ENCODE measurements around the gene PSMG2.
A peak's percentile ranks its signal among the peaks of the same experiment; 100 is the strongest.
"Not testable (repeated sequence)": the region's sequence is repeated elsewhere in the genome, so short reads cannot be mapped to it uniquely, and the experiment has no call there.

Gene PSMG2

GRCh38 chr18:12722731-12723130 lies 19.9 kb downstream of the PSMG2 start:
- DNase-seq (ENCODE audit: low spot score), result no peak

- no peak for DNase-seq (ENCODE audit: low spot score)
These were observed 23.5 kb downstream of the PSMG2 start for GRCh38 chr18:12726331-12726730.

DNA sequence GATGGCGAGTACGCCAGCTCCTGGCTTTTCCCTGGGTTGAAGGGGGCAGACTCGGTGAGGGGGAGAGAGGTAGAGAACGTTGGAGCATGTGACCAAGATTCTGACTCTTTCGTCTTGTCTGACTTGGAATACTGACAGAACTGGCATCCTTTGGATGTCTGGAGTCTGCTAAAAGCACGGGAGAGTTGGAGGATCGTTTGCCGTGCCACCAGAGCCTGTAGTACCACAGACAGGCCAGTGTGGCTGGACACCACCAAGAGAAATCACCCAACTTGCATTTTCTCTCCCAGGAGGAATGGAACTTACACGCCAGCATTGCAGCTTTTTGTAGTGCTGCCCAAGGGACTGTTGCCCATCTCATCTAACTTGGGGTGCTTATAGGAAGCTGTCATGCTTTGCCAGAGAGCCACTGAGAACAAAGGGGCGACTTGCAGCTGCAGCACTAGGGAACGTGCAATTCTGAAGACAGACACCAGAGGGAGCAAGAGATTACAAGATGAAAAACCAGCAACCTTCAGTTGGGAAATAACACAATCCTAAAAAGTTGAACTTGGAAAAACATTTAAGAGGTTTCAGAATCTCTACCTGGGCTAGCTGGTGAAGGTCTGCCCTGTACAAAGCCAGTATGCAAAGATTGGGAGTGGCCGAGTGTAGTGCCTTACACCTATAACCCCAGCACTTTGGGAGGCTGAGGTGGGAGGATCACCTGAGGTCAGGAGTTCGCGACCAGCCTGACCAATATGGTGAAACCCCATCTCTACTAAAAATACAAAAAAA lies 24.1 kb downstream of the PSMG2 start:
- peak; percentile 69 for DNase-seq (ENCODE audit: low spot score)

GRCh38 chr18:12737243-12737902 lies 34.5 kb downstream of the PSMG2 start:
- no peak for DNase-seq (ENCODE audit: low spot score)

- DNase-seq (ENCODE audit: low spot score), result no peak
These were observed 38.5 kb downstream of the PSMG2 start for GRCh38 chr18:12741351-12741750.

GRCh38 chr18:12742453-12742852 lies 39.6 kb downstream of the PSMG2 start:
- DNase-seq (ENCODE audit: low spot score), result no peak

GRCh38 chr18:12744103-12744502 lies 41.3 kb downstream of the PSMG2 start:
- DNase-seq (ENCODE audit: low spot score), result peak; percentile 39

- no peak for DNase-seq (ENCODE audit: low spot score)
These were observed 42.4 kb downstream of the PSMG2 start for GRCh38 chr18:12745095-12745795.

GRCh38 chr18:12747530-12748315 lies 44.9 kb downstream of the PSMG2 start:
- DNase-seq (ENCODE audit: low spot score), result no peak

DNA sequence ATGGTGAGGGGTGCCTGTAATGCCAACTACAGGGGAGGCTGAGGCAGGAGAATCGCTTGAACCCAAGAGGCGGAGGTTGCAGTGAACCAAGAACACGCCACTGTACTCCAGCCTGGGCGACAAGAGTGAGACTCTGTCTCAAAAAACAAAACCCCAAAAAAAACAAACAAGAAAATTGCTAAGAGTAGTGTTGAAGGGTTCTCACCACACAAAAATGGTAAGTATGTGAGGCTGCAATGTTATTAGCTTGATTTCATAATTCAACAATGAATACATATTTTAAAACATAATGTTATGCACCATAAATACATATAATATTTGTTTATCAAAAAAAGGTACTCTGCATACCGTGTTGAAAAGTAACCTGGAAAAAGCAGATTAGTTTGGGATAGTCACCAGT lies 45.8 kb downstream of the PSMG2 start:
- DNase-seq (ENCODE audit: low spot score), result no peak

GRCh38 chr18:12749121-12749520 lies 46.3 kb downstream of the PSMG2 start:
- no peak for DNase-seq (ENCODE audit: low spot score)

DNA sequence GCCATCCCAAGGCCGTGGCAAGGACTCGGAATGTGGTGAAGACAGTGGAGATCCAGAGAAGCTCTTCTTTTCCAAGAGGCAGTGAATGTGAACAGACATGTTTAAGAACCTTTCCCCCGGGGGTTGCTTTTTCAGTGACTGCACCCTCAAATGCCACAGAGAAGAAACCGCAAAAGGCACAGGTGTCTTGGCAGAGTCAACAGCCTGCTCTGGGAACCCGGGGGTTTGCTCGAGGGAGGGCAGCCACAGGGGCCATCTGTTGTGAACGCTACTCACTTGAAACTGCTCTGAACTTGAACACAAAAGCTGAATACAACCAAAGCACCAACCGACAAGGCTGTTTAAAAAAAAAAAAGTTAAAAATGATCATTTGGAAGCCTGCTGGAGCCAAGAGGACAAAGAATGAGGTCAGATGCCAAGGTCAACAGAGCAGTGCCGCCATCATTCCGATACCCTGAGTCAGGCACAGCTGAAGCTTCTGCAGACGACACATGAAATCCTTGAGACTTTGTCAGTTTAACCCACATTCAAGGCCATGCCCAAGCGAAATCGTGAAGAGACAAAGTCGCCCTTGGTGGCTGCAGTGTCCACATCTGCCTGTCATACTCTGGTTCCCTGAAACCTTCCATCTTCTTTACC lies 47.4 kb downstream of the PSMG2 start:
- DNase-seq (ENCODE audit: low spot score), result no peak

DNA sequence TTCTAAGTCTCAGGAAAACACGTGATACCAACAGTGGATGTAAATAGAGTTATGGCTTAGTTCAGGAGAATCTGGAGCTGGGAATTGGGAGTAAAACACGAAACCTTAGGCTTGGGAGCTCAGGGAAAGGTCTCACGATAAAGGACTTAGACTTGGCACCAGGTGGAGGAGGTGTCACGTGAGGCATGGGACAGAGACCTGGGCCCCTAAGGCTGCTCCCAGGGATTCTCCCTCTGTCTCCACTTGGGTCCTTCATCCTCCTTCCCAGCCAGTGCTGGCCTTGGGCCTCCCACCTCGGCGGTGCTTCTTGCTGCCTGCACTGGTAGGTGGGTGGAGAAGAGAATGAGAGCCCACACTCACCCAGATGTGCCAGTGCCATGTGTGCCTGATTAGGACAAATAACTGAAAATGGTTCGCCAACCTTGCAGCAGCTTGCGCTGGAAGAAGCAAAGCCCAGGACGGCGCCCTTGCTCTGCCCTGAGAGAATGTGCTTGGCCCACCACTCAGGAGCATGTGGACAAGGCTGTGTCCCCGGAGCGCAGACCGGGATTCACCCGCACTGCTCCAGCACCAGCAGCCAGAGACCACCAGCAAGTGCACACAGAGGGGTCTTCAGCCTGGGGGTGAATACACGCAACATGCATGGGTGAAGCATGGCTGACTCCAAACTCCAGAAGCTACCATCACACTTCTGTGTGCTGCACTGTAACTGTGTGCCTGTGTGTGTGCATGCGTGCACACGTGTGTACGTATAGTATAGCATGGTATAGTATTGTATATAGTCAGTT lies 48.1 kb downstream of the PSMG2 start:
- DNase-seq (ENCODE audit: low spot score), result no peak

DNA sequence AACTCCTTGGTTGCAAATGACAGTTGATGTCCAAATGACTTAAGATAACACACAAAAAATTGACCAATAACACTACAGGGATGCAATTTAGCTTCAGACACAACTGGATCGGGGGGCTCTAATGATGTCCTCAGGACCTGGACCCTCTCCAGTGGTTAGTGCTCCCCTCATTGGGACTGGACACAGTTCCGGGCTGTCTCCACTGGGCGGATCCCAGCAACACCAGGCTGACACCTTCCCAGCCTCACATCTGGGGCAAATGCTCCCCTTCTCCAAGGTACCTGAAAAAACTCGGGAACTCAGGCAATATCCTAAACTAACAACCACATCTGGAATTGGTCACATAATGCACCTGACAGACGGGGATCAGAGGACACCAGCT lies 48.7 kb downstream of the PSMG2 start:
- no peak for DNase-seq (ENCODE audit: low spot score)

- no peak for DNase-seq (ENCODE audit: low spot score)
These were observed 49.0 kb downstream of the PSMG2 start for GRCh38 chr18:12751891-12752290.

- no peak for DNase-seq (ENCODE audit: low spot score)
These were observed 51.7 kb downstream of the PSMG2 start for GRCh38 chr18:12754511-12754910.

GRCh38 chr18:12755606-12756005 lies 52.8 kb downstream of the PSMG2 start:
- not testable (repeated sequence) for DNase-seq (ENCODE audit: low spot score)

DNA sequence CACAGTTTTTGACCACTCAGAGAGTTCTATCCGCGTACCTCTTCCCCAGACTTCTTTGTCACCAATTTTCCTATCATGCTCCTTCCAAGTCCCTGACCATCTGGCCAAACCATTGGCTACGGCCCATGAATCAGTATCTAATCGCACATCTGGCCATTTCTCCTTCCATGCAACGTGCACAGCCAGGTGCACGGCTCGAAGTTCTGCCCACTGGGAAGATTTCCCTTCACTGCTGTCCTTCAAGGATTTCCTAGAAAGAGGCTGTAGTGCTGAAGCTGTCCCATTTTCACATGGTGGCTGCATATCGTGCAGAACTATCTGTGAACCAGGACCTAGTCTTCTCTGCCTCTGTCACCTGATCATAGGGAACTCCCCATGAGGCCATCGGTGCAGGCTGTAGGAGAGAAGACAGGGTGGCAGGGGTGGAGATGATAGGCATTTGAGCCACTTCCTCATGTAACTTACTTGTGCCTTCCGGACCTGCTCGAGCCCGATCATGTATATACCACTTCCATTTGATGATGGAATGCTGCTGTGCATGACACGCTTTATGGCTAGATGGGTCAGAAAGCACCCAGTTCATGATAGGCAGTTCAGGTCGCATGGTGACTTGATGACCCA lies 53.9 kb downstream of the PSMG2 start:
- DNase-seq (ENCODE audit: low spot score), result not testable (repeated sequence)

DNA sequence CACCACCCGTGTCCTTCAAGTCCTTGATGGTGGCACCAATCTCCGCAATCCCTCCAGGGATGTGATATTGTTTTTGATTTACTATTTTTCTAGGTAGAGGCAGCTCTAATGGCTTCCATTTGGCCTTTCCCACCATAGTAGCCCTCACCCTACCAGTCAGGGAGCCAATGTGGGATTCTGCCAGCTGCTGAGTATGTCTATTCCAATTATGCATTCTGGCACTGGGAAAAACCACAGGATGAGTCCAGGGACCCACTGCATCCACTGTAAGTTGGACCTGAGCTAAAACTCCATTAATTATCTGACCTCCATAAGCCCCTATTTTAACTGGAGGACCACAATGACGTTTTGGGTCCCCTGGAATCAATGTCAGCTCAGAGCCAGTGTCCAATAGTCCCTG lies 55.7 kb downstream of the PSMG2 start:
- not testable (repeated sequence) for DNase-seq (ENCODE audit: low spot score)

GRCh38 chr18:12765126-12765525 lies 62.3 kb downstream of the PSMG2 start:
- DNase-seq (ENCODE audit: low spot score), result no peak

DNA sequence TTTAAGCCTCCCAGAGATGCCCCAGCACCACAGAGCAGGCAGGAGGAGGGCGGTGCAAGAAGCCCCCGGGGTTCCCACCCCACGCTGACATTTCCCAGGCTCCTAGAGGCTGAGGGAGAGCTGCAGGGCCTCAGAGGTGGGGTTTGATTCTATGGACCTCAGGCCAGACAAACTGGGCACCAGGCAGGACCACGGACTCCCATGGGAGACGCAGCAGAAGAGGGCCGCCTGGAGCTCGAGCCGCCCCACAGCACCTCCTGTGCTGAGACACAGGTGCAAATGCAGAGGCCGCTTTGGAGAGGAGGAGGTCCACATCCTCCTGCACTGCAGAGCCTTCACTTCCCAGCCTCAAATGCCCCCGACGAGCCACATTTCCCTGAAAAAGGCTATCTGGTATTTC lies 62.7 kb downstream of the PSMG2 start:
- DNase-seq (ENCODE audit: low spot score), result no peak
